Activated T-cell treated with anti-CD3 and anti-CD28 coated beads for 48 hours (primary cell): ENCODE measurements around the gene COG5.

ENCODE experiments used
- DNase-seq: peaks from one replicate; pipeline ENCODE4 v3.0.0-alpha.2; 2020; ENCODE audit warnings: low read depth

COG5 gene

DNA sequence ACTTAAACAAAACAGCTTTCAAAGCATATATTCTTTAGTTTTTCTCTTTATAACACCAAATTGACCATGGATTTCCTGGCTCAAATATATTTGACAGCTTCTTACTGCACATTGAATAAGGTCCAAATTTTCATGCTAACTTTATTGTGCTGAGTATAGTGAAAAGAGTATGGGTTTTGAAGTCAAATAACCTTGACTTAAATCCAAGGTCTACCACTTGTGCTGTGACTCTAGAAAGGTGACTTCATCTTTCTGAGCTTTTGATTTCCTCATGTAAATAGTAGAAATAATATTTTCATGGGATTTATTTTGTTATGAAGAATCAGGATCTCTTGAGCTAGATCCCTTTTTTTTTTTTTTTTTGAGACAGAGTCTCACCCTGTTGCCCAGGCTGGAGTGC, 233.2 kb downstream of the COG5 start:
- no peak for DNase-seq

DNA sequence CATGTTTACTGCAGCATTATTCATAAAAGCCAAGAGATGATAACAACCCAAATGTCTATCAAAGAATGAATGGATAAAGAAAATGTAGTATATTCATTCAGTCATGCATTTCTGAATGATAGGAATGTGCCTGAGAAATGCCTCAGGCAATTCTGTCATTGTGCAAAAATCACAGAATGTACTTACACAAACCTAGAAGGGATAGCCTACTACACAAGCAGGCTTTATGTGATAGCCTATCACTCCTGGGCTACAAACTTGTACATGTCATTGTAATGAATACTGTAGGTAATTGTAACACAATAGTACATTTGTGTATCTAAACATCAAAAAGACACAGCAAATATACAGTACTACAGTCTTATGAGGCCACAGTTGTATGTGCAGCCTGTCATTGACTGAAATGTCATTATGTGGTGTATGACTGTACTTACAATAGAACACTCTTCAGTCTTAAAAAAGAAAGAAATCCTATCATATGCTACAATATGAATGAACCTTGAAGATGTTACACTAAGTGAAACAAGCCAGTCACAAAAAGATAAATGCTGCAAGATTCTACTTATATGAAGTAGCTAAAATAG, 235.6 kb downstream of the COG5 start:
- no peak for DNase-seq

DNA sequence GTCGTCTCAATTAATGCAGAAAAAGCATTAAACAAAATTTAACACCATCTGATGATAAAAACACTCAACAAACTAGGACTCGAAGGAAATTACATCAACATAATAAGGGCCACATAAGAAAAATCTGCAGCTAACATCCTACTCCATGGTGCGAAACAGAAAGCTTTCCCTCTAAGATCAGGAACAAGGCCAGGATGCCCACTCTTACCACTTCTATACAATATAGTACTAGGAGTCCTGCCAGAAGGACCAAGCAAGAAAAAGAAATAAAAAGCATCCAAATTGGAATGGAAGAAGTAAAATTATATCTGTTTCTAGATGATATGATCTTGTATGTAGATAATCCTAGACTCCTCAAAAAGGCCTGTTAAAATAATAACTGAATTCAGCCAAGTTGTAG, 237.7 kb downstream of the COG5 start:
- DNase-seq: no peak

DNA sequence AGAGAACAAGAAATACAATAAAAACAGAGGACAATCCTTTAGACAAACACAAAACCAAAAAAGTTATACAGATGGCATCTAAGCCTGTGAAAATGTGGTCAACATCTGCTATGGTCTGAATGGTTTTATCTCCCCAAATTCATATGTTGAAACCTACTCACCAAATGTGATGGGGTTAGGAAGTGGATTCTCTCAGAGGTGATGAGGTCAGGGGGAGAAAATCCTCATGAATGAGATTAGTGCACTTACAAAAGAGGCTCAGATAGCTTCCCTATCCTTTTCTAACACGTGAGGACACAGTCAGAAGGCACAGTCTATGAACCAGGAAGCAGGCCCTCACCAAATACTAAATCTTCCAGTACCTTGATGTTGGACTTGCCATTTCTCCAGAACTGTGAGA, 241.7 kb downstream of the COG5 start:
- no peak for DNase-seq

- no peak for DNase-seq
Measured at GRCh38 chr7:107321611-107322010, 242.1 kb downstream of the COG5 start.

DNA sequence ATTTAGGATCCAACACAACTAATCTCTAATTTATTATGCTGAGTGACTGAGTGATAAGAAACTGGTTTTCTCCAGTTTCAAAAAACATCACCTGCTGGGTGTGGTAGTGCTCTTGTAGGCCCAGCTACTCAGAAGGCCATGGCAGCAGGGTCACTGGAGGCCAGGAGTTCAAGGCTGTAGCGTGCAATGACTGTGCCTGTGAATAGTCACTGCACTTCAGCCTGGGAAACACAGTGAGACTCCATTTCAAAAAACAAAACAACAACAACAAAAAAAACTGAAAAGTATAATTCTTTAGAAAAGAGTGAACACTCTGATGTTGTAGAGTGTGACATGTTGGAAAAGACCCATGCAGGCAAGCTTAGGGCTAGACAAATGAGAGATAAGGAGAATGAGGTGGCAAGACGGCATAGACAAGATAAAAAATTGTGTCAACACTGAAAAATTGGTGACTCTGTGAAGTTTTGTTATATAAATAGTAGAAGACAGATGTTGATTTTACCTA, 243.9 kb downstream of the COG5 start:
- no peak for DNase-seq

GRCh38 chr7:107318523-107319160, 245.1 kb downstream of the COG5 start:
- no peak for DNase-seq

DNA sequence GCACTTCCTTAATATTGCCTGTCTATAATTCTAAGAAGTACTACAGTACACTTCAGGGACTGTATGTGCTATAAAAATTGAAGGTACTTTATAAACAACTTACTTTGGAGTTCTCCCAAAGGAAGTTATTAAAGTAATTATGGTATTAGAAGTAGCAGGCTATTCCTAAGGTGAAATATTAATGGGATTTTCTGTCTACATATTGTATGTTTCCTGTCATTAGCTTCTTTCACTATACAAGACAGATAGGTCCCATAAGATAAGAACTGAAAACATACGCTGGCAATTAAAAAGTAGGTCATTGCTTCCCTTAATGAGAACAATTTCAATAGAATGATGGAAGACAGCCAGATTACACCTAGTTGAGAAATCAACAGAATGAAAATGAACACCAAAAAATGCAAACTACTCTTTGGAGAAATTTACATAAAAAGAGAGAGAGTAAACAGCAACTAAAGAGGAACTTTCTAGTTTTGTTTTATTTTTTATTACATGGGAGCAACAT, 248.0 kb downstream of the COG5 start:
- DNase-seq: no peak

DNA sequence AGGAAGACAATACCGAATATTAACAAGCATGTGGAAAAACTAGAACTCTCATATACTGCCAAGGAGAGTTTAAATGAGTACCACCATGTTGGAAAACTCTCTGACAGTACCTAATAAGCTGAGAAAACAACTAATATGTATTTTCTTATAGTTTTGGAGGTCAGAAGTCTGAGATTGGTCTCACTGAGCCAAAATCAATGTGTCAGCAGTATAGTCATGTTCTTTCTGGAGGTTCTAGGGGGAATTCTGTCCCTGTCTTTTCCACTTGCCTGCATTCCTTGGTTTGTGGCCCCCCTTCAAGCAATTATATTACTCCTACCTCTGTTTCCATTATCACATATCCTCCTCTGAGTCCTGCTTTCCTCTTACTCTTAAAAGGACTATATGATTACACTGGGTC, 250.4 kb downstream of the COG5 start:
- DNase-seq: no peak

DNA sequence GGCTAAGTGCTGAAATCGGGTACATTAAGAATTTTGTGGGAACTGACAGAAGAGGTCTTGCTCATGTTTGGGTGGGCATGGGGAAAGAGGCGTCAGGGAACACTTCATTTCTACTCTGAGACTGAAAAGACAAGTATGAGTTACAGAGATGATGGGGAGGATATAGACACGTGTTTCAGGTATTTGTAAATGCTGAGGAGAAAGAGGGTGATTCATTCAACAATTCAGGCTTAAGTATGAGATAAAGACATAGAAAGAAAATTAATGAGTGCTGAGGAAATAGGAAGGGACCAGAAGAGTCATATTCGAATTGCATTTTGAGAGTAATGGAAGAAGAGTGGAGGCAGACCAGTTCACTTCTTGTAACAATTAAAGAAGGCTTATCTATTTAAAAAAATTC, 251.3 kb downstream of the COG5 start:
- DNase-seq: no peak

DNA sequence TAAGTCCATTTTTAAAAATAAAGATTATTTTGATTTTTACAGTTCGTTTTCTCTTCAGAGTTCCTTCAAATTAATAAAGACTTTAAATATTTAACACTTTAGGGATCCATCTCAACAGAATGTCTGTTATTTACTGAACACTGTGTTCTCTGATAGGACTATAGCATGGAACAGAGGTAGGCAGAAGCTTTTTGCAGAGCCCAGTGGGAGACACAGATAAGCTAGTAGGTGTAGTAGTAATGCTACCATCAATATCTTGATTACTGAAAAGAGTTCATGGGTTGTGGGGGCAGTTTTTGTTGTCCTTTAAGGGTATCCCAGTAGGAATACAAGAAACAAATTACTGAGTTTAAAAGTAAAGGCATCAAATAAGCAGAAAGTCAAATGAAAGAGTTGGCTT, 254.4 kb downstream of the COG5 start:
- DNase-seq: no peak

DNA sequence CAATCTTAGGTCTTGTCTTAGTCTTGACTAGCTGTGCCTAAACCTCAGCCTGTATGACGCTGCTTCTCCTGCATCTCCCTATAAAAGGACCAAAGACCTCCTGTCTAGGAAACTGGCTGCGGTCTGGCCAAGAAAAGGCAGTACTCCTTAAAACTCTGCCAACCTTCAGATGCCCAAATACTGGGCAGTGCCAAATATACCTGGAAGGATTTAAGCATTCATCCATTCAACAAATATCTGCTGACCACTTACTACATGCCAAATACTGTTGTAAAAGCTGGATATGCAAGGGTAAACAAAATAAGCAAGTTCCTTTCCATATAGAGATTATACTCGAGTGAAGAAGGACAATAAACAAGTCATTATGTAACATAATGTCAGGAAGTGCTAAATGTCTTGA, 259.1 kb downstream of the COG5 start:
- DNase-seq: no peak

DNA sequence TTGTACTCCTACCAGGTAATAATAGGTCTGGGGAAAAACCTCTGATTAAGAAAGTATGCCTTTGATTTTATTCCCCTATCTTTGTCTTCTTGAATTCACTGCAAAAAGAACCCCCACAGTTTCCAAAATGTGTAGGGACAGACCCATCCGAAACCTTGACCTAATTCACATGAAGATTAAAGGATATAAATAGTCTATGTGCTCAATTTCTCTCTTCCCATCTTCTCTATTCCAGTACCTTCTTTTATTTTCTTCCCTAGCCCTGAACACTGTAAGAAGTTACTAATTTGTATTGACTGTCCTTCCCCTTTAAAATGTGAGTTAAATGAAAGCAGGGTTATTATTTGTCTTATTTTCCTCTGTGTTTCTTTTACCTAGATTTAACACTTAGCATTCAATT, 259.7 kb downstream of the COG5 start:
- no peak for DNase-seq

GRCh38 chr7:107302250-107302847, 261.4 kb downstream of the COG5 start:
- no peak for DNase-seq

DNA sequence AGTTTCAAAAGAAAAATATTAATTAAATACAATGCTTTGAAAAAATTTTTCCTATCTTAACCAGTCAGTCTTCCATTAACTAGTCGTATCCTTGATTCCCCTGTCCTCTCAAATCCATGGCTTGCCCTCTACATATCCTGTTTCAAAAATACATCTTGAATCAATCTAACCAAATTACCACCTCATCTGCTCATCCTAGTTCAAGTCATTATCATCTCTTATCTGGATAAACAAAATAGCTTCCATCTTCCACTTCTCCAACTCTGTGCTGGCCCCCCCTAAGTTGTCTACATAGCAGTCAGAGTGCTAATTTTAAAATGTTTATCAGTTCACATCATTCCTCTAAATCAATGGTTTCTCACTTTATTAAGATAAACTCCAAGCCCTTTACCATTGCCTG, 269.5 kb downstream of the COG5 start:
- DNase-seq: no peak

DNA sequence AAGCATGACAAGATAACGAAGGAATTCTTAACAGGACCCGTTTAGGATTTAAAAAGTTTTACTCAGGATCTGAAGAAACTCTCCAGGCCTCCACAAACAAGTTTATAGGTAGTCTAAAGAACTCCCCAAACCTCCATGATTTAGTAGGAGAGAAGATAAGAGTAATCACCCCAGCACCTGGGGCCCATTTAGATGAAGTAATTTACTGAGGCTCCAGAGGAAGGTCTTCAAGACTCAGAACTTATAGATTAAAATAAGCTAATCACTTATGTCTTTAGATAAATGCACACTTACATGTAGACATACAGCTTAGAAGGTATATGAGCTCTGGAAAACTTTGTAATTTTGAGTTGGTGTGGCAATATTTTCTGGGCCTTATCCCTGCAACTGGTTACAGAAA, 271.1 kb downstream of the COG5 start:
- DNase-seq: no peak

DNA sequence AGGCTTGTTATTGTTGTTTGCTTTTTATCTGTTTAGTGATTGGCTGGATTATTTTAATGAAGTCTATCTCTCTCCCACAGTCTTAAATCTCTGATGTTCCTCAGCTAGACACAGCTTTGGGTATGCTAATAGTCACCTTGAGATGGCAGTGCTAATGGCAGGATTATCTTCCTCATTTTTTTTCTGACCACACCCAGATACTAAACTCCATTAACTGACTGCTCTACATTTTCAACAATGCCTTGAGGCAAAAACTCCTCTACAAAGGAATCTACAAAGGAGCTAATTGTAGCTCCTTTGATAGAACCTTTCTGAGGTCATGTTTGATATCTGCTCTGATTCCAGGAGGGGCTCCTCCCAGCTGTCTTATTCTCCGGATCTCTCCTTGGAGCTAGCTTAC, 272.3 kb downstream of the COG5 start:
- no peak for DNase-seq

- DNase-seq: no peak
Measured at GRCh38 chr7:107286751-107287621, 276.7 kb downstream of the COG5 start.

DNA sequence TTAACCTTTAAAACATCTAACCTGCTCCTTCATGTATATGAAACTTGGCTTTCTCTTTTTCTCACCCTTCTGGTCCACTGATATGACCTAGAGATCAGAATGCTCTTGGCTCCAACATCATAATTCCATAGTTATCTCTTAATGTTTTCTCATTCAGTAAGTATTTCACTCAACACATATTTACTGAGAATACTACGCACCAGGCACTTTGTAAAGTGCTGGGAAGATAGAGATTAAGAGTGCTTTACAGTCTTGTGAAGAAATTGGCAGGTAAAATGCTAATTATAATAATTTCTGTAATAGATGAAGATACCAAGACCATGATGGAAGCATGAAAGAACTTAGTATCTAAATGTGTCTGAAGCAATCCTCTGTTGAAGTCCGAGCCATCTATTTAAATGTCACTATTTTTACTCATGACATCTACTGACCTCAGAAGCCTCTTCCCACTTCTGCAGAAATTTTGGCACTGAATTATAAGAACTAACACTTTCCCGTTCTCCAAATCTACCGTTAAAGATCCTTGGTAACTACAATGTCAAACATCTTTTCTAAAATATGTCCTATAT, 278.7 kb downstream of the COG5 start:
- no peak for DNase-seq

DNA sequence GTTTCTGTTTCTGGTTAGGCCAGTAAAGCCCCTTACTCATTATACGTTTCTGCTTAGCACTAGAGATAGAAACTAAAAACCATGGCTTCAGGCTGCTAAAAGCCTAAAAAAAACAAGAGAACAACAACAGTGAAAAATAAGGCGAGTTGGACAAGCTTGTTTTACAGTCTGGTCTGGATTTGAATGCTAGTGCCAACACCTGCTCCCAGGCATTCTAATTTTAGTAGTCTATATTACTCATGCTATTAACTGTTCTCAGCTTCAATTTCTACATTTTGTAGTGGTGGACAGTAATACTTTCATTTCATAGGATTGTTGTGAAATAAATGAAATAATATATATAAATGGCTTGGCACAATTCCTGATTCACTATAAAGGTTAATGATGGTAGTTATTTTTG, 286.4 kb downstream of the COG5 start:
- DNase-seq: no peak

- no peak for DNase-seq
Measured at GRCh38 chr7:107276220-107276827, 287.4 kb downstream of the COG5 start.

DNA sequence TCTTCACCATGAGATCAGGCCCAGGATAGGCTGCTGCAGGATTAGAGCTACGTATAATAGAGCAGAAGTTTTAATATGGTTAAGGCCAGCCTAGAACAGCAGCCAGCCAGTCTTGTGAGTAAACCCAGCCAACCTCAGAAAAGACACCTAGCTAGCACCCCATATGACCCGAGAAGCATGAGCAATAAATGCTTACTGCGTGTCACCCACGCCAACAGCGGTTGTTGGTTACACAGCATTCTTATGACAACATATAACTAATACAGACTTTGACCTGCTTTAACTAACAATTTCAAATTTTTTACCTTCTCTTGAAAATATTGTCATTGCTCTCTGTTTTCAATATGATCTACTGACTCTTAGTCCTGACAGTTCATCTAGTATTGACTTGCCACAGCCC, 289.2 kb downstream of the COG5 start:
- DNase-seq: peak; percentile 1
